Mononuclear cell (primary cell): ENCODE results near the gene DZIP3. TPM values are rescaled to one million over a fixed set of nuclear protein-coding genes. Genes with fewer than 3 reads are reported as not detected.
"Not testable (repeated sequence)": the region's sequence is repeated elsewhere in the genome, so short reads cannot be mapped to it uniquely, and the experiment has no call there.

ENCODE experiments used
- H3K27me3 ChIP-seq: 2 replicates; pipeline ENCODE4 v1.6.0; 2011; ENCODE audit warnings: low read length, control low read depth; ENCODE audit not compliant: insufficient read depth
- H3K4me1 ChIP-seq: 2 replicates; pipeline ENCODE4 v1.5.1; 2011; ENCODE audit warnings: mild to moderate bottlenecking, low read length, control low read depth; ENCODE audit not compliant: insufficient read depth
- H3K4me3 ChIP-seq: 2 replicates; pipeline ENCODE4 v1.5.1; 2011; ENCODE audit warnings: mild to moderate bottlenecking, low read length, moderate library complexity
- H3K9me3 ChIP-seq: 2 replicates; pipeline ENCODE4 v1.5.1; 2011; ENCODE audit warnings: low read depth, mild to moderate bottlenecking, control low read depth, low read length
- total RNA-seq: library from RNA; depleted of rRNA; stranded (reverse); fragments of >200 nt; gene quantifications from one replicate; pipeline ENCODE4 v1.2.3, GENCODE V29; 2012

DZIP3 gene
- total RNA-seq, 1 donor, result 9.2 TPM

DNA sequence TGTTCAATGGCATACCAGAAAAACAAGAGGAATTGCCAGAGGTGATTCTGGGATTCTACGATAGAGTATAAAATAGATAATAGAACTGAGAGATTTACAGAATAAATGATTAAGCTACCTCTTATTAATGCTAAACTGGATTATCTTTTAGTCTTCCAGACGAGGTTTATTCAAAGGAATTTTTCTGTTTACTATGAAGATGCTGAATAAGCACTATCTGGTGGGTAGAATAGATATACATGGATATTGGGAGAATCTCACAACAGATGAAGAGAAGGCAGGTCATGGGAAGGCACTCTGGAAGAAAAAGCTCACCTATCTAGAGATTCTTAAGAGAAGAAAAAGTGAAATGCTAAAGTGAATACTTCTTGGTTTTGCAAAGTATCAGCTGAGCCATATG is 11.5 kb upstream of the DZIP3 start:
- H3K27me3 ChIP-seq, result no peaks in the 10 kb centered on the region
- no peaks in the 10 kb centered on the region for H3K9me3 ChIP-seq
- no peaks in the 10 kb centered on the region for H3K4me1 ChIP-seq
- no peak overlapping the region for H3K4me3 ChIP-seq

DNA sequence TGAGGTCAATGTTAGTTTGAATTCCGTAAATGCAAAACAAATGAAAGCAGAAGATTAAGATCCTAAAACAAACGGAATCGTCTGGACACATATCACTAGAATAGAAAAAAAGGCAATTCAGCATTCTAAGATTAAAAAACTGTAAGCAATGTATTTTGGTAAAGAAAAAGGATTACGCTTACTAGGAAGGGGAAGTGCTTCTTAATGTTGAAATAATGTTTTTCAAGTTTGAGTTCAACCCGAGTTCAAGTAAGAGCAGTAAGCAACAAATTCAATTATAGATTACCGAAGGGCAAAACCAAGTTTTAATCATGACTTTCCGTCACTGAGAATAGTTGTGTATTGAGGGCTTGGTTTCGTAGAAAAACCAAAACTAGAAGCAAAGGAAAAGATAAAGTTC is 921 bp upstream of the DZIP3 start:
- Histone ChIP-seq H3K4me1 (peaks cover 17% of the 10 kb centered on the region), H3K4me3 (peak overlapping the region; percentile 92), H3K27me3 (no peaks in the 10 kb centered on the region)

GRCh38 chr3:108589998-108590323 is 439 bp downstream of the DZIP3 start:
- no peaks in the 10 kb centered on the region for H3K27me3 ChIP-seq
- no peaks in the 10 kb centered on the region for H3K9me3 ChIP-seq
- H3K4me3 ChIP-seq, result peak overlapping the region; percentile 92
- H3K4me1 ChIP-seq, result peaks cover 17% of the 10 kb centered on the region

More for the DNA sequence above, 921 bp upstream of the DZIP3 start:
- H3K9me3 ChIP-seq, result no peaks in the 10 kb centered on the region

DNA sequence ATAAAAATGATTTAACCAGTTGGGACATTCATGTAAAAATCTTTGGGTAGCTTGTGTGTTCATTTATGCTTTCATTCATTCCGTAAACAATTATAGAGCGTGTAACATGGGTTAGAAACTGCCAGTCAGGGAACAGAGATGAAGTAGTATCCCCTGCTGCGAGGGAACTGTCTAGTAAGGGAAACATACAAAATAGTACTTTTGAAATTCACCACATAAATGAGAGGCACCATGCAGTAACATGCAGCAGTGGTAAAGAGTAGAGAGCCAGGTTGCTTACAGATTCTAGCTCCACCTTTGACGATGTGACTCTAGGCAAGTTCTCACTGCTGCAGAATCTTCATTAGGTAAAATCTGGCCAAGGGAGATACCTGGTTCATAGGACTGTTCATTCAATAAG is 938 bp downstream of the DZIP3 start:
- Histone ChIP-seq H3K9me3 (no peaks in the 10 kb centered on the region), H3K27me3 (no peaks in the 10 kb centered on the region), H3K4me1 (peaks cover 17% of the 10 kb centered on the region), H3K4me3 (no peak overlapping the region)

- no peak overlapping the region for H3K4me3 ChIP-seq
- H3K9me3 ChIP-seq, result no peaks in the 10 kb centered on the region
- H3K27me3 ChIP-seq, result no peaks in the 10 kb centered on the region
- peaks cover 12% of the 10 kb centered on the region for H3K4me1 ChIP-seq
Measured at GRCh38 chr3:108595321-108595720, 5.8 kb downstream of the DZIP3 start.

GRCh38 chr3:108598375-108598774 is 8.9 kb downstream of the DZIP3 start:
- Histone ChIP-seq H3K4me1 (peaks cover 13% of the 10 kb centered on the region), H3K4me3 (no peak overlapping the region), H3K9me3 (no peaks in the 10 kb centered on the region), H3K27me3 (no peaks in the 10 kb centered on the region)

DNA sequence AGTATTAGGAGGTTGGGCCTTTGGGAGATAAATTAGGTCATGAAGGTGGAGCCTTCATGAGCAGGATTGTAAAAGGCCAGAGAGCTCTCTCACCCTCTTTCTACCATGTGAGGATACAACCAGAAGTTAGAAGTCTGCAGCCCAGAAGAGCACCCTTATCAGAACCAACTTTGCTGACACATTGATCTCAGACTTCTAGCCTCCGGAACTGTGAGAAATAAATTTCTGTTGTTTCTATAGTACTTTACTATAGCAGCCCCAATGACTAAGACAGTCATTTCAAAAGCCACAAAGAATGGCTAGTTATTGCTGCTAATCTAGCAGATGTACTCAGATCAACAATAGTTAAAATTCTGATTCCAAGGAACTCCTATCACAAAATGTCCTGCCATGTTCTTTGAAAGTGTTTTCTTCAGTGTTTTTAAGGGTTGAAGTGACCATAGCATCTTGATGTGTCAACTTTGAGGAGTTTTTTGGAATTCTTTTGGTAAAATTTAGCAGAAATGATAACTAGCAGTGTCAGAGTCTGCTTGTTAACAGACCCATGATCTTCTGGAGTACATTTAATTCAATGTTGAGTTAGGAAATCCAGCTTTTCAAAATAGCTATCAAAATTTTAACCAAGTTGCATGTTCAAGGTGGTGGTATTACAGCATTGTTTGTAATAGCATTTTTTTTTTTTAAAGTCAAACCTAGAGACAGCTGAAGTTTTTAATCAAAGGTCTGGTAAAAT is 10.3 kb downstream of the DZIP3 start:
- H3K9me3 ChIP-seq, result no peaks in the 10 kb centered on the region
- peaks cover 19% of the 10 kb centered on the region for H3K4me1 ChIP-seq
- H3K4me3 ChIP-seq, result no peak overlapping the region
- H3K27me3 ChIP-seq, result no peaks in the 10 kb centered on the region

DNA sequence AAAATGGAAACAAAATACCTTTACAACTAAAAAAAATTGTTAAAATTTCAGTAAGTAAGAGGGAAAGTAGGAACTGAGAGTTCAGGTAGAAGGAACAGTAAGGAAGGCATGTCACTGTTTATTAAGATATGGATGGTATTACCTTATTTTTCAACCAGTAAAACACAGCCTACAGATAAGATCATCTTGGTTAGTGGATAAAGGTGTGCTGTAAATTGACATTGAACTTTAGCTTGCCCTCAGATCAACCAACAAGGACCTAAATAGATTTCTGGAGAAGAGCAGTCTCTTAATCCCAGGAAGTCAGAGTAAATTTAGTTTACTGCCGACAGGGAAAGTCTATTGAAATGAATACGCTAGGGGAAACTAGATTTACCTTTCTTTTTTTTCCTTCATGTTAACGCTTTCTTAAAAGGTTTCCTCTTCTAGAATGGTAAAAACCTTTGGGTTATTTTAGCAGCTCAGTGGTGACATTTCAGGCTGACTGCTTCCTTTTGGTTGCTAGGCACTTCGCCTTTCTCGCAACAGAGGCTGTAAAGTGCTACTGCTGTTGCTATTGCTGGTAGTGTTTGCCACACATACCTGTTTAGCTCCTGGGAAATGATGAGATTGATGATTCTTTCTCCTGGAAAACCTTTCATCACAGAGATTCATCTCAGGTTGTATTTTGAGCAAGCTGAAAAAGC is 12.9 kb downstream of the DZIP3 start:
- Histone ChIP-seq H3K27me3 (no peaks in the 10 kb centered on the region), H3K9me3 (no peaks in the 10 kb centered on the region), H3K4me3 (no peak overlapping the region), H3K4me1 (peaks cover 15% of the 10 kb centered on the region)

GRCh38 chr3:108602935-108603294 is 13.4 kb downstream of the DZIP3 start:
- peaks cover 15% of the 10 kb centered on the region for H3K4me1 ChIP-seq
- H3K4me3 ChIP-seq, result no peak overlapping the region
- no peaks in the 10 kb centered on the region for H3K9me3 ChIP-seq
- no peaks in the 10 kb centered on the region for H3K27me3 ChIP-seq

DNA sequence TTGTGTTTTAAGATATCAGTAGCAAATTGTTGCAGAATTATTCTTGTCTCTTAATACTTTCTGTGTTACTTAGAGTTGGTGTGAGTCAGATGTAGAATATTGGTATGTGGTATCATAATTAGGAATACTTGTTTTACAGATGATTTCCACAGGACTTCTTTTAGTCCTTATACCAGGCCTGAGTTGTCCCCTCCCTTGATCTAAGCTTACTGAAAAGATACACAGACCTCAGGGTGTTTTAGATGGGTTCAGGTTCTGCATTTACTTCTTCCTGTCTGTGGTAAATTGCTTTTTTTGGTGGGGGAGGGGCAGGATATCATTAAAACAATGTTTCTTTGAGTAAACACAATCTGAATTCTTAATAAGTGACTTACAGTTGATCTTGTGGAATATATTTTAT is 14.2 kb downstream of the DZIP3 start:
- Histone ChIP-seq H3K4me3 (no peak overlapping the region), H3K9me3 (no peaks in the 10 kb centered on the region), H3K27me3 (no peaks in the 10 kb centered on the region), H3K4me1 (peaks cover 15% of the 10 kb centered on the region)

- H3K9me3 ChIP-seq, result no peaks in the 10 kb centered on the region
- no peak overlapping the region for H3K4me3 ChIP-seq
- H3K27me3 ChIP-seq, result no peaks in the 10 kb centered on the region
- H3K4me1 ChIP-seq, result peaks cover 15% of the 10 kb centered on the region
Measured at GRCh38 chr3:108605028-108605427, 15.5 kb downstream of the DZIP3 start.

DNA sequence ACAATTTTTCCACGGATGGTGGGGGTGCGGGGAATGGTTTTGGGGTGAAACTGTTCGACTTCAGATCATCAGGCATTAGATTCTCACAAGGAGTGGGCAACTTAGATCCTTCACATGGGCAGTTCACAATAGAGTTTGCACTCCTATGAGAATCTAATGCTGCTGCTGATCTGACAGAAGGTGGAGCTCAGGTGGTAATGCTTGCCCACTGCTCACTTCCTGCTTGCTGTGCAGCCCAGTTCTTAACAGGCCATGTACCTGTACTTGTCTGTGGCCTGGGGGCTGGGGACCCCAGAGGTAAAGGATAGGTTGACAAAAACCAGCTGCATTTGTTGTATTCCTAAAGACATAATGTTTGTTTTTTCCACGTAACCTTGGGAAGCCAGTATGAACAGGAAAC is 16.0 kb downstream of the DZIP3 start:
- Histone ChIP-seq H3K4me3 (no peak overlapping the region), H3K4me1 (peaks cover 15% of the 10 kb centered on the region), H3K9me3 (no peaks in the 10 kb centered on the region), H3K27me3 (no peaks in the 10 kb centered on the region)

GRCh38 chr3:108608750-108609149 is 19.2 kb downstream of the DZIP3 start:
- Histone ChIP-seq H3K4me1 (peaks cover 10% of the 10 kb centered on the region), H3K9me3 (no peaks in the 10 kb centered on the region), H3K4me3 (no peak overlapping the region), H3K27me3 (no peaks in the 10 kb centered on the region)

DNA sequence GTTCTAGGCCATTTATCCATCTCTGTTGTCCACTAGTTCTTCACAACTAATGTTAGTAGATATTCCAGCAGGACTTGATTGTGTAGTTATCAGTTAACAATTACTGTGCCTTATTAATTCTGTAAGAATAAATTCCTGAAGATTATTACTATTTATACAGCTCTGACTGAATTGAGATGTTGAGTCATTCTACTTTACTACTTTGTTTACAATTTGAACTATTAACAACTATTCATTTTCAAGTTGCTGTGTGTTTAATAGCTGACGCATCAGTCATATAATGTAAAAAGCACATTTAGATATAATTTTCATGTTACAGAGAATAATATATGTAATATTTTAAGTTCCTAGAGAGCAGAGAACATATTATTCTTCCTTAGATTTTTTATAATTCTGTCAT is 21.1 kb downstream of the DZIP3 start:
- Histone ChIP-seq H3K27me3 (no peaks in the 10 kb centered on the region), H3K4me1 (peaks cover 1% of the 10 kb centered on the region), H3K4me3 (no peak overlapping the region), H3K9me3 (no peaks in the 10 kb centered on the region)

DNA sequence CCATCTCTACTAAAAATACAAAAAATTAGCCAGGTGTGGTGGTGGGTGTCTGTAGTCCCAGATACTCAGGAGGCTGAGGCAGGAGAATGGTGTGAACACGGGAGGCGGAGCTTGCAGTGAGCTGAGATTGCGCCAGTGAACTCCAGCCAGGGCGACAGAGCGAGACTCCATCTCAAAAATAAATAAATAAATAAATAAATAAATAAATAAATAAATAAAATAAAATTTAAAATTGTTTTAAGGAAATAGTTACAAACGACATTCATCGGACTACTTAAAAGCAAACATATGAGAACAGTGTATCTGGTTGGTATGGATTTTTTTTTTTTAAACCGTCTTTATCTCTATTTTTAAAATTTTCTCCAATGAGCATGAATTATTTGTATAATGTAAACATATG is 26.6 kb downstream of the DZIP3 start:
- not testable (repeated sequence) for H3K4me1 ChIP-seq, H3K9me3 ChIP-seq, H3K4me3 ChIP-seq, H3K27me3 ChIP-seq

DNA sequence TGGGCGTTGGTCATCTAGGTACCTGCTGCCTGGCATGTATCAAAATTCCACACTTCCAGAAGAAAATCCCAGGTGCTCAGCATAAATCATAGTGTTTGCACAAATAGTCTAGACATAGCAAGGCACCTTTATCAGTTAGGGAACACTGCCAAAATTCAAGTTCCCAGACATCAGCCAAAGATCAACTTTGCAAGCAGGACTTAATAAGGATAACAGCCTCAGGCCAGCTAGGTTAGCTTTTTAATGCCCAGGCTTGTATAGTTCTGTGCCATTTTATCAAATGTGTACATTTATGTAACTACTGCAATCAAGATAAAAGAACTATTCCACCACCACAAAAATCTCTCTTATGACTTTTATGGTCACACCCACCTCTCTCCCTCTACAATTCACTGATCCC is 30.7 kb downstream of the DZIP3 start:
- H3K4me1 ChIP-seq, result no peaks in the 10 kb centered on the region
- H3K9me3 ChIP-seq, result no peaks in the 10 kb centered on the region
- no peaks in the 10 kb centered on the region for H3K27me3 ChIP-seq
- no peak overlapping the region for H3K4me3 ChIP-seq
